ENCODE data around the gene SHC2. TPM values are rescaled to one million over a fixed set of nuclear protein-coding genes. Genes with fewer than 3 reads are reported as not detected.

The SHC2 gene
- total RNA-seq, 8 experiments from 2014 or later: 4.6 to 57.6 (median 33.0) TPM

DNA sequence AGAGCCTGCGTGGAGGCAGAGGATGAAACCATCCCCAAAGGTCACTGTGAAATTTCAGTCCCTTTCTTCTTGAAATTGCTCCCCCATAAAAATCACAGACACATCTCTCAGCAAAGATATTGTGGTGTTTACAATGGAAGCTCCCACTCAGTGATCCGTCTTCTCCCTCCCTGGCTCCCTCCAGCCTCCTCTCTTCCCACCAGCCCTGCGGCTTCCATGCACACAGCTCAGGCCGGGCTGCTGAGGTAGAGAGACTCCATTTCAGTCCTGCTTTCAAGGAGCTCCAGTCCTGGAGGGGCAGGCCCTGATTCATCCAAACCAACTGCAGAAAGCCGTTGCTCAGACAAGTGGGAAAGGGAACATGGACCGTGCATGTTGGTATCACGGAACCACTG, 92.2 kb downstream of the SHC2 start:
- Histone ChIP-seq H3K4me3 (no peak overlapping the region), H3K27ac (no peak overlapping the region), H3K4me1 (replicated peaks in 1 of 2) (peaks cover 0 to 10% of the 10 kb centered on the region in 2 donors)
- 40 to 81% (median 80%) methylated on average over 1 to 5 of the region's 7 CpGs; no CpG with 5 or more reads in 5 of the 10 experiments for WGBS, 10 experiments
- in situ Hi-C loops (cut with MboI; ENCODE audit: low pct_unique_long_range_greater_than_20kb in 2 of 9, low sequenced_read_pairs in 9 of 9, unreplicated experiment in 9 of 9): no loop called here
- no peak for ATAC-seq (replicated peaks in 6 of 8)

DNA sequence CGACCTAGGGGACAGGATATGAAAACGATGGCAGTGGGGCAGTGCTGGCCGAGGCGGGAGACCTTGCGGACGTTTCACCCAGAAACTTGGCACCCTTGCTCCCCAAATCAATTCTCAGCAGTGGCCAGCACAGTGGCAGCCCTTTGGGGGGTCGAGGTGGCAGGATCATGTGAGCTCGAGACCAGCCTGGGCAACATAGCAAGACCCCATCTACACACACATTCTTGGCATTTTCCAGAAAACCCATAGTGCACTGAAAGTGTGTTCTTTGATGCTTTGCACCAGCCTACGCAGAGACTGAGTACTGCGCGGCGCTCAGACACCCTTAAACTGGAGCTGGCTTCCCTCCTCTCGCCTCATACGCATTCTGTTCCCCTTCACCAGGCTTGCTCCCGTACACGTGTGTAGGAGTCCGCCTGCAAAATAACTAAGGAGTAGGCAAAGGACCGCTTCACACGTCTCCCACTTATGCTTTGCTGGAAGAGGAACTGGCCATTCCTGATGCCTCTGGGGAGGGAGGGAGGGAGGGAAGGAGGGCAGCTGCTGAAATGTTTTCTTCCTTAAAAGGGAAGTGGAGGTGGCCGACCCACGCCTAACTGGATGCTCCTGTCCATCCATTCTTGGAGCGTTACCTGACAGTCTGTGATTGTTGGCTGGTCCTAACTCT, 92.7 kb downstream of the SHC2 start:
- no peak for ATAC-seq (replicated peaks in 6 of 8)
- H3K27ac ChIP-seq: no peak overlapping the region

DNA sequence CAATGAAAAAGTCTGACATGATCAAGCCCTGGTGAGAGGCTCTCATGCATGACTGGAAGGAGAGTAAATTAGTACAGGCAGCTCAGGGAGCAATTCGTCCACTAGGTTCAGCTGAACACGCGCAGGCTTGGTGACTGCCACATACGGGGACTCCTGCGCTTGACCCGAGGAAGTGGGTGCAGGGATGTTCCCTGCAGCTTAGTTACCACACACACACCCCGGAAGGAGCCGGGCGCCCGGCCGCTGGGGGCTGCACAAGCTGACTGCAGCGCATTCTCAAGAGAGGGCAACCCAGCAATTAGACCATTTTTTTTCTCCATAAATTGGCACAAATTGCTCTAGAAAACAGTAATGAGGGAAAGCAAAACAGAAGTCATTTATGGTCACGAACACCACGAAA, 93.3 kb downstream of the SHC2 start:
- H3K4me1 ChIP-seq (replicated peaks in 1 of 2): peaks cover 0 to 10% of the 10 kb centered on the region in 2 donors
- WGBS, 10 experiments: 64 to 100% (median 80%) methylated on average over 1 to 14 of the region's 14 CpGs; no CpG with 5 or more reads in 5 of the 10 experiments
- in situ Hi-C loops (cut with MboI; ENCODE audit: low pct_unique_long_range_greater_than_20kb in 2 of 9, low sequenced_read_pairs in 9 of 9, unreplicated experiment in 9 of 9): no loop called here
- no peak for ATAC-seq (replicated peaks in 6 of 8)
- H3K27ac ChIP-seq: no peak overlapping the region
- H3K4me3 ChIP-seq: no peak overlapping the region

More for the DNA sequence above, 92.7 kb downstream of the SHC2 start:
- 0 to 72% (median 57%) methylated on average over 1 to 8 of the region's 22 CpGs; no CpG with 5 or more reads in 5 of the 10 experiments for WGBS, 10 experiments
- Histone ChIP-seq H3K4me1 (replicated peaks in 1 of 2) (peaks cover 0 to 10% of the 10 kb centered on the region in 2 donors), H3K4me3 (no peak overlapping the region)
- in situ Hi-C loops (cut with MboI; ENCODE audit: low pct_unique_long_range_greater_than_20kb in 2 of 9, low sequenced_read_pairs in 9 of 9, unreplicated experiment in 9 of 9): no loop called here

DNA sequence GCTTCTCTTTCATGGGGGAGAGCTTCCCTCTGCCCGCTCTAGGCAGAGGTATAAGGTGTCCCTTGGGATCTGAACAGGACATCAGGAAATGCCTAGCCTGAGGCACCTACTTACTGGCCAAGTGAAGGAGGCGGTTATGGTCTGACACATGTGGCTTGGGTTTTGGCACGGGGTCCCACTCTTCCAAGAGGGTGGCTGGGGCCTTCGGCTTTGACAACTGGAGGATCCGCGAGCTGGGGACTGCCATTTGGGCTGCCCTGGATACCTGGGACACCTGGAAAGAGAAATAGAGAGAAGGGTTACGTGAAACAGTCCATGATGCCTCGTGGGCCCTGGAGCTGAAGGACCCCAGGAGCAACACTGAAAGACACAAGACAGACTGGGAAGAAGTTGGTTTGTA, 93.9 kb downstream of the SHC2 start:
- Histone ChIP-seq H3K4me3 (no peak overlapping the region), H3K27ac (no peak overlapping the region), H3K4me1 (replicated peaks in 1 of 2) (peaks cover 0 to 10% of the 10 kb centered on the region in 2 donors)
- no peak for ATAC-seq (replicated peaks in 6 of 8)
- in situ Hi-C loops (cut with MboI; ENCODE audit: low pct_unique_long_range_greater_than_20kb in 2 of 9, low sequenced_read_pairs in 9 of 9, unreplicated experiment in 9 of 9): no loop called here
- 41 to 100% (median 79%) methylated on average over 1 to 6 of the region's 8 CpGs for WGBS, 10 experiments

Other genes starting within 250 kb of the SHC2 start
- gene PLPP2, start 169.6 kb downstream of the SHC2 start, total RNA-seq: 1 to 10 TPM; 1.0 to 6.2 (median 2.6) TPM
- 10 to 100 TPM in 6 of 8 experiments, 1 to 10 TPM in 2; 6.1 to 25.0 (median 15.8) TPM for gene MIER2, start 116.2 kb downstream of the SHC2 start, total RNA-seq
- gene C2CD4C, start 51.9 kb downstream of the SHC2 start, total RNA-seq: 1 to 10 TPM in 6 of 8 experiments, under 1 TPM in 2; 0.15 to 6.4 (median 4.5) TPM
- gene MADCAM1, start 35.5 kb upstream of the SHC2 start, total RNA-seq: 1 to 10 TPM in 1 of 8 experiments, under 1 TPM in 7; 0.27 to 1.3 (median 0.57) TPM
- 10 to 100 TPM in 2 of 8 experiments, 1 to 10 TPM in 6; 5.2 to 15.1 (median 8.2) TPM for gene TPGS1, start 46.5 kb upstream of the SHC2 start, total RNA-seq
- gene CDC34, start 70.7 kb upstream of the SHC2 start, total RNA-seq: 100 to 1,000 TPM in 1 of 8 experiments, 10 to 100 TPM in 7; 40.0 to 116 (median 71.6) TPM
- gene GZMM, start 83.0 kb upstream of the SHC2 start, total RNA-seq: under 1 TPM in 5 of 8 experiments, not detected in 3; 0.29 to 0.50 (median 0.33) TPM
- gene BSG, start 111.6 kb upstream of the SHC2 start, total RNA-seq: 1,000 to 10,000 TPM in 1 of 8 experiments, 100 to 1,000 TPM in 7; 219 to 1,638 (median 407) TPM
- gene HCN2, start 128.8 kb upstream of the SHC2 start, total RNA-seq: 1 to 10 TPM in 5 of 8 experiments, under 1 TPM in 3; 0.31 to 8.1 (median 1.9) TPM
- 10 to 100 TPM; 18.3 to 56.9 (median 33.5) TPM for gene POLRMT, start 172.5 kb upstream of the SHC2 start, total RNA-seq
- gene FGF22, start 178.8 kb upstream of the SHC2 start, total RNA-seq: 1 to 10 TPM in 2 of 8 experiments, under 1 TPM in 6; 0.11 to 2.3 (median 0.51) TPM
- 10 to 100 TPM in 7 of 8 experiments, 1 to 10 TPM in 1; 9.3 to 54.5 (median 22.7) TPM for gene RNF126, start 202.2 kb upstream of the SHC2 start, total RNA-seq
- gene FSTL3, start 215.4 kb upstream of the SHC2 start, total RNA-seq: 10 to 100 TPM in 3 of 8 experiments, 1 to 10 TPM in 5; 5.6 to 36.8 (median 8.6) TPM
- under 1 TPM in 4 of 8 experiments, not detected in 4; 0.11 to 0.90 (median 0.47) TPM for gene PRSS57, start 234.4 kb upstream of the SHC2 start, total RNA-seq
- gene PALM, start 247.9 kb upstream of the SHC2 start, total RNA-seq: 100 to 1,000 TPM in 2 of 8 experiments, 10 to 100 TPM in 5, 1 to 10 TPM in 1; 6.0 to 116 (median 70.4) TPM

All from motor neuron (in vitro differentiated cells).